ENCODE results near the gene FHAD1. TPM values are rescaled to one million over a fixed set of nuclear protein-coding genes. Genes with fewer than 3 reads are reported as not detected.

The FHAD1 gene
- polyA plus RNA-seq, 1 of the 3 experiments (the other 2 are of a cell fraction) = 0.48 TPM

GRCh38 chr1:15332525-15332924, 85.5 kb downstream of the FHAD1 start:
- CTCF ChIA-PET = interaction anchor here (0.7 to 2.7 kb wide), 4 partner anchors 9 to 99 kb away, joined by 3 to 14 read pairs (median 5); no protein-coding TSS in a partner anchor
- H3K4me3 ChIP-seq (ENCODE audit: low read depth in 2 of 2, low read length in 1 of 2) = no peak overlapping the region
- H3K9me2 ChIP-seq = no peaks in the 10 kb centered on the region
- no peak overlapping the region for H3K4me2 ChIP-seq
- no peaks in the 10 kb centered on the region for H3K27me3 ChIP-seq (ENCODE audit: insufficient read depth)
- no peaks in the 10 kb centered on the region for H3K9me3 ChIP-seq
- DNase-seq = no peak
- 73% methylated on average over 4 of the region's 4 CpGs for WGBS (ENCODE audit: low lambda C conversion rate)
- no peak for TF ChIP-seq REST (IDR thresholded peaks at IDR 0.05; ENCODE audit: low read depth, low read length)
- TF ChIP-seq USF2 (IDR thresholded peaks at IDR 0.05; ENCODE audit: borderline replicate concordance, low read depth, low read length) = no peak
- TF ChIP-seq NFIC (IDR thresholded peaks at IDR 0.05; ENCODE audit: borderline replicate concordance) = no peak
- TF ChIP-seq EZH2phosphoT487 (IDR thresholded peaks at IDR 0.05; ENCODE audit: borderline replicate concordance, low read depth) = no peak
- TF ChIP-seq TCF12 (IDR thresholded peaks at IDR 0.05) = no peak
- TF ChIP-seq GABPA (IDR thresholded peaks at IDR 0.05; ENCODE audit: low read depth) = no peak
- no peak for TF ChIP-seq SIN3A (IDR thresholded peaks at IDR 0.05; ENCODE audit: borderline replicate concordance, low read depth, low read length)
- no peak for TF ChIP-seq PBX3 (IDR thresholded peaks at IDR 0.05)
- TF ChIP-seq FOXM1 (IDR thresholded peaks at IDR 0.05; ENCODE audit: low read depth) = no peak
- TF ChIP-seq RCOR1 (IDR thresholded peaks at IDR 0.05; ENCODE audit: low read length) = no peak
- TF ChIP-seq RAD21 (IDR thresholded peaks at IDR 0.05; ENCODE audit: low read length) = no peak
- no peak for TF ChIP-seq CHD2 (IDR thresholded peaks at IDR 0.05; ENCODE audit: low read length, partially characterized antibody)
- no peak for TF ChIP-seq TEAD4 (IDR thresholded peaks at IDR 0.05; ENCODE audit: borderline replicate concordance, insufficient read depth)
- TF ChIP-seq RXRA (IDR thresholded peaks at IDR 0.05; ENCODE audit: borderline replicate concordance, low read depth) = no peak
- no peak for TF ChIP-seq JUND (IDR thresholded peaks at IDR 0.05)
- TF ChIP-seq ZBTB33 (IDR thresholded peaks at IDR 0.05; ENCODE audit: borderline replicate concordance, low read depth) = no peak
- no peaks in the 10 kb centered on the region for H3K79me2 ChIP-seq (ENCODE audit: insufficient read depth)
- peaks cover 7 to 17% of the 10 kb centered on the region in 2 experiments; a peak in 1 of 4 replicates for H3K4me1 ChIP-seq (ENCODE audit: control insufficient read depth in 1 of 2, insufficient read depth in 2 of 2, low read depth in 1 of 2, low read length in 1 of 2)
- no peak overlapping the region for H3K27ac ChIP-seq (ENCODE audit: low read depth in 2 of 2, low read length in 1 of 2)
- no peaks in the 10 kb centered on the region for H4K20me1 ChIP-seq (ENCODE audit: insufficient read depth)
- H3K36me3 ChIP-seq (replicated peaks in 1 of 2; ENCODE audit: control insufficient read depth in 1 of 2, insufficient read depth in 2 of 2, low read length in 1 of 2) = no peaks in the 10 kb centered on the region
- H2AFZ ChIP-seq (ENCODE audit: low read depth) = no peak overlapping the region
- no peak overlapping the region for H3K9ac ChIP-seq
- POLR2A ChIA-PET = no interaction called here
- H3F3A ChIP-seq (replicated peaks; ENCODE audit: insufficient read depth) = no peaks in the 10 kb centered on the region

All from SK-N-SH (cell line).